GM19238 (cell line): ENCODE measurements around the gene MYH4.

Source experiments
- DNase-seq: peaks from one replicate; pipeline ENCODE4 v3.0.0; 2011; ENCODE audit warnings: low spot score; ENCODE audit not compliant: insufficient read length

MYH4 gene

GRCh38 chr17:10421900-10422542 is 47.3 kb downstream of the MYH4 start, which contains the start of gene MYH8:
Gene MYH8 (minus strand): TSS chr17:10421950. CDS start chr17:10420227, 1,723 bp downstream.
- DNase-seq = no peak

- DNase-seq = no peak
Measured at GRCh38 chr17:10421211-10421610, 48.1 kb downstream of the MYH4 start.

GRCh38 chr17:10420811-10421210 is 48.5 kb downstream of the MYH4 start:
- no peak for DNase-seq

GRCh38 chr17:10417431-10417830 is 51.9 kb downstream of the MYH4 start:
- no peak for DNase-seq

GRCh38 chr17:10415161-10415560 is 54.2 kb downstream of the MYH4 start:
- no peak for DNase-seq

- DNase-seq = no peak
Measured at GRCh38 chr17:10403589-10403988, 65.8 kb downstream of the MYH4 start.

GRCh38 chr17:10398352-10398751 is 71.0 kb downstream of the MYH4 start:
- no peak for DNase-seq

- DNase-seq = no peak
Measured at GRCh38 chr17:10396524-10397163, 72.7 kb downstream of the MYH4 start.

GRCh38 chr17:10394201-10394887 is 75.0 kb downstream of the MYH4 start:
- no peak for DNase-seq
